ENCODE measurements around the gene TM4SF18. TPM values are rescaled to one million over a fixed set of nuclear protein-coding genes. Genes with fewer than 3 reads are reported as not detected.

The TM4SF18 gene
- total RNA-seq, 1 experiment from 2014 or later: 54.5 TPM

- Histone ChIP-seq H3K4me1 (ENCODE audit: control insufficient read depth, insufficient read depth, low read length) (peaks cover 36% of the 10 kb centered on the region), H3K36me3 (ENCODE audit: control insufficient read depth, insufficient read depth, low read length) (no peaks in the 10 kb centered on the region), H3K9me3 (ENCODE audit: control insufficient read depth, insufficient read depth, low read depth, low read length) (peaks cover 22% of the 10 kb centered on the region; the same call in 1 of the 2 replicates), H3K27ac (ENCODE audit: low read length) (peak overlapping the region; percentile 91), H3K4me3 (ENCODE audit: low read depth in 2 of 2, low read length in 2 of 2) (no peak overlapping the region), H3K27me3 (ENCODE audit: control insufficient read depth, insufficient read depth, low read length) (no peaks in the 10 kb centered on the region)
- intact Hi-C loops (cut with micrococcal nuclease; ENCODE audit: unreplicated experiment): no loop called here
- CTCF ChIA-PET: interaction anchor here (1.1 kb wide), 1 partner anchor 10 kb away, joined by 3 read pairs; no protein-coding TSS in a partner anchor
- in situ Hi-C loops (cut with HindIII; ENCODE audit: low pct_unique_long_range_greater_than_20kb, low sequenced_read_pairs): no loop called here
- DNase-seq (ENCODE audit: low read depth, low spot score): peak; percentile 92
- BruUV-seq (replicated peaks): no TSS peak
- POLR2A ChIA-PET: interaction anchor here (0.6 kb wide), 1 partner anchor 97 kb away, joined by 4 read pairs; no protein-coding TSS in a partner anchor
- peak; percentile 94 for ATAC-seq
- TF ChIP-seq SIN3A (IDR thresholded peaks at IDR 0.05; ENCODE audit: borderline replicate concordance, insufficient read depth, low read depth, low read length): no peak
- no peak for TF ChIP-seq REST (IDR thresholded peaks at IDR 0.05; ENCODE audit: insufficient read depth in 1 of 2, low read depth in 2 of 2, low read length in 1 of 2)
- 0 out of 2 replicates have a peak, but pooled peaks have one; percentile 51 for TF ChIP-seq TCF7L2 (IDR thresholded peaks at IDR 0.05; ENCODE audit: low read depth, low read length)
- TF ChIP-seq POLR2AphosphoS5 (IDR thresholded peaks at IDR 0.05; ENCODE audit: low read depth, low read length): peak; percentile 88; the same call in 1 of the 2 replicates
Observed at GRCh38 chr3:149277331-149277813, 56.1 kb downstream of the TM4SF18 start.

DNA sequence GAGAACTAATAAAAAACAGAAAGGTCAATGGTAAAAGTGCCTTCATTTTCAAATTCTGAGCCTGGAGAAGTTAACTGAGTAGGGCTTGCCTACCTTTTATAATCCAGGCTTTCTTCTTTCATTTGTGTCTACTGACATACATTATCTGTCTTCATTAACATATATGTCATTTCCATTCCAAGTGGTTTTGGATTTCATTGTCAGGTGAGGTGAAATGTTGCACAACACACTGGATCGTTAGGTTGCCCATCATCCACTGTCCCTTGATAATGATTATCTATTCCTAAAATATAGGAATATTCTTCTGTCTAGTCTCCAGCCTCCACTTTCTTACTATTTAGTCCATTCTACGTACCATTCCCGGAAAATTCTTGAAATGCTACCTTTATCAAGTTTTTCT lies 56.8 kb downstream of the TM4SF18 start:
- H3K9me3 ChIP-seq (ENCODE audit: control insufficient read depth, insufficient read depth, low read depth, low read length): peaks cover 22% of the 10 kb centered on the region; the same call in 1 of the 2 replicates
- H3K27me3 ChIP-seq (ENCODE audit: control insufficient read depth, insufficient read depth, low read length): no peaks in the 10 kb centered on the region
- TF ChIP-seq, protein P1, sequence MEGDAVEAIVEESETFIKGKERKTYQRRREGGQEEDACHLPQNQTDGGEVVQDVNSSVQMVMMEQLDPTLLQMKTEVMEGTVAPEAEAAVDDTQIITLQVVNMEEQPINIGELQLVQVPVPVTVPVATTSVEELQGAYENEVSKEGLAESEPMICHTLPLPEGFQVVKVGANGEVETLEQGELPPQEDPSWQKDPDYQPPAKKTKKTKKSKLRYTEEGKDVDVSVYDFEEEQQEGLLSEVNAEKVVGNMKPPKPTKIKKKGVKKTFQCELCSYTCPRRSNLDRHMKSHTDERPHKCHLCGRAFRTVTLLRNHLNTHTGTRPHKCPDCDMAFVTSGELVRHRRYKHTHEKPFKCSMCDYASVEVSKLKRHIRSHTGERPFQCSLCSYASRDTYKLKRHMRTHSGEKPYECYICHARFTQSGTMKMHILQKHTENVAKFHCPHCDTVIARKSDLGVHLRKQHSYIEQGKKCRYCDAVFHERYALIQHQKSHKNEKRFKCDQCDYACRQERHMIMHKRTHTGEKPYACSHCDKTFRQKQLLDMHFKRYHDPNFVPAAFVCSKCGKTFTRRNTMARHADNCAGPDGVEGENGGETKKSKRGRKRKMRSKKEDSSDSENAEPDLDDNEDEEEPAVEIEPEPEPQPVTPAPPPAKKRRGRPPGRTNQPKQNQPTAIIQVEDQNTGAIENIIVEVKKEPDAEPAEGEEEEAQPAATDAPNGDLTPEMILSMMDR (IDR thresholded peaks at IDR 0.05): no peak
- no peak for TF ChIP-seq POLR2AphosphoS5 (IDR thresholded peaks at IDR 0.05; ENCODE audit: low read depth, low read length)
- no peak for TF ChIP-seq SIN3A (IDR thresholded peaks at IDR 0.05; ENCODE audit: borderline replicate concordance, insufficient read depth, low read depth, low read length)
- TF ChIP-seq TCF7L2 (IDR thresholded peaks at IDR 0.05; ENCODE audit: low read depth, low read length): no peak
- TF ChIP-seq REST (IDR thresholded peaks at IDR 0.05; ENCODE audit: insufficient read depth in 1 of 2, low read depth in 2 of 2, low read length in 1 of 2): no peak
- DNase-seq (ENCODE audit: low read depth, low spot score): no peak
- H3K4me1 ChIP-seq (ENCODE audit: control insufficient read depth, insufficient read depth, low read length): peaks cover 30% of the 10 kb centered on the region
- ChIA-PET POLR2A (no interaction called here), CTCF (no interaction called here)
- in situ Hi-C loops (cut with HindIII; ENCODE audit: low pct_unique_long_range_greater_than_20kb, low sequenced_read_pairs) (no loop called here), intact Hi-C loops (cut with micrococcal nuclease; ENCODE audit: unreplicated experiment) (no loop called here)
- H3K36me3 ChIP-seq (ENCODE audit: control insufficient read depth, insufficient read depth, low read length): no peaks in the 10 kb centered on the region
- BruUV-seq (replicated peaks): no TSS peak
- H3K27ac ChIP-seq (ENCODE audit: low read length): peak overlapping the region; percentile 91
- no peak overlapping the region for H3K4me3 ChIP-seq (ENCODE audit: low read depth in 2 of 2, low read length in 2 of 2)
- no peak for ATAC-seq
